ENCODE data around the gene LPCAT2.

LPCAT2 gene

DNA sequence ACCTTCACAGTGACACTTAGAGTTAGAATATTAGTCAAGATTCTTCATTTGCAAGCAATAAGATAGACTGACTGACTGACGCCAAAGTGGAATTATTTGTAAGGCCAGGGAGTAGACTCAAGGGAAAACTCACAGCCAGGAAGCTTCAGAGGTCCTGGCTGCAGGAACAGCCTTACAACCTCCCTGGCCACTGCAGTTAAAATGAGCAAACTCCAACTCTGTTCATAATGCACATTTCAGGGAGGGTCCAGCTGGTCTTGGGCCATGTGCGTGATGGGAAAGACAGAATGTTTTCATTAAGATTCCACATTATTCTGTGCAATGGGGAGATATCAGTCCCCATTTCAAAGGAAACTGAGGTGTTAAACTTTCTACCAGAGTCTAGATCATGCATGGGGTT, 67.5 kb downstream of the LPCAT2 start:
- no peak for ATAC-seq
- TF ChIP-seq ZFP30 (CRISPR knock-in tag; IDR thresholded peaks at IDR 0.05) (no peak), TOX (CRISPR knock-in tag; IDR thresholded peaks at IDR 0.05; ENCODE audit: borderline replicate concordance) (no peak), ZNF70 (CRISPR knock-in tag; IDR thresholded peaks at IDR 0.05) (no peak), ZNF565 (CRISPR knock-in tag; conservative IDR thresholded peaks at IDR 0.05; ENCODE audit: low read depth) (no peak), OSR1 (CRISPR knock-in tag; IDR thresholded peaks at IDR 0.05) (no peak), RARB (CRISPR knock-in tag; IDR thresholded peaks at IDR 0.05) (no peak), ISL1 (CRISPR knock-in tag; IDR thresholded peaks at IDR 0.05) (no peak), BACH2 (CRISPR knock-in tag; IDR thresholded peaks at IDR 0.05; ENCODE audit: borderline replicate concordance) (no peak), ESRRG (CRISPR knock-in tag; IDR thresholded peaks at IDR 0.05) (no peak), CSDC2 (CRISPR knock-in tag; IDR thresholded peaks at IDR 0.05) (no peak)
- TF ChIP-seq, protein P1, sequence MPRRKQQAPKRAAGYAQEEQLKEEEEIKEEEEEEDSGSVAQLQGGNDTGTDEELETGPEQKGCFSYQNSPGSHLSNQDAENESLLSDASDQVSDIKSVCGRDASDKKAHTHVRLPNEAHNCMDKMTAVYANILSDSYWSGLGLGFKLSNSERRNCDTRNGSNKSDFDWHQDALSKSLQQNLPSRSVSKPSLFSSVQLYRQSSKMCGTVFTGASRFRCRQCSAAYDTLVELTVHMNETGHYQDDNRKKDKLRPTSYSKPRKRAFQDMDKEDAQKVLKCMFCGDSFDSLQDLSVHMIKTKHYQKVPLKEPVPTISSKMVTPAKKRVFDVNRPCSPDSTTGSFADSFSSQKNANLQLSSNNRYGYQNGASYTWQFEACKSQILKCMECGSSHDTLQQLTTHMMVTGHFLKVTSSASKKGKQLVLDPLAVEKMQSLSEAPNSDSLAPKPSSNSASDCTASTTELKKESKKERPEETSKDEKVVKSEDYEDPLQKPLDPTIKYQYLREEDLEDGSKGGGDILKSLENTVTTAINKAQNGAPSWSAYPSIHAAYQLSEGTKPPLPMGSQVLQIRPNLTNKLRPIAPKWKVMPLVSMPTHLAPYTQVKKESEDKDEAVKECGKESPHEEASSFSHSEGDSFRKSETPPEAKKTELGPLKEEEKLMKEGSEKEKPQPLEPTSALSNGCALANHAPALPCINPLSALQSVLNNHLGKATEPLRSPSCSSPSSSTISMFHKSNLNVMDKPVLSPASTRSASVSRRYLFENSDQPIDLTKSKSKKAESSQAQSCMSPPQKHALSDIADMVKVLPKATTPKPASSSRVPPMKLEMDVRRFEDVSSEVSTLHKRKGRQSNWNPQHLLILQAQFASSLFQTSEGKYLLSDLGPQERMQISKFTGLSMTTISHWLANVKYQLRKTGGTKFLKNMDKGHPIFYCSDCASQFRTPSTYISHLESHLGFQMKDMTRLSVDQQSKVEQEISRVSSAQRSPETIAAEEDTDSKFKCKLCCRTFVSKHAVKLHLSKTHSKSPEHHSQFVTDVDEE (CRISPR knock-in tag; IDR thresholded peaks at IDR 0.05), result no peak
- TF ChIP-seq, protein P2, sequence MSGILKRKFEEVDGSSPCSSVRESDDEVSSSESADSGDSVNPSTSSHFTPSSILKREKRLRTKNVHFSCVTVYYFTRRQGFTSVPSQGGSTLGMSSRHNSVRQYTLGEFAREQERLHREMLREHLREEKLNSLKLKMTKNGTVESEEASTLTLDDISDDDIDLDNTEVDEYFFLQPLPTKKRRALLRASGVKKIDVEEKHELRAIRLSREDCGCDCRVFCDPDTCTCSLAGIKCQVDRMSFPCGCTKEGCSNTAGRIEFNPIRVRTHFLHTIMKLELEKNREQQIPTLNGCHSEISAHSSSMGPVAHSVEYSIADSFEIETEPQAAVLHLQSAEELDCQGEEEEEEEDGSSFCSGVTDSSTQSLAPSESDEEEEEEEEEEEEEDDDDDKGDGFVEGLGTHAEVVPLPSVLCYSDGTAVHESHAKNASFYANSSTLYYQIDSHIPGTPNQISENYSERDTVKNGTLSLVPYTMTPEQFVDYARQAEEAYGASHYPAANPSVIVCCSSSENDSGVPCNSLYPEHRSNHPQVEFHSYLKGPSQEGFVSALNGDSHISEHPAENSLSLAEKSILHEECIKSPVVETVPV (CRISPR knock-in tag; IDR thresholded peaks at IDR 0.05), result no peak
- TF ChIP-seq, protein P3, sequence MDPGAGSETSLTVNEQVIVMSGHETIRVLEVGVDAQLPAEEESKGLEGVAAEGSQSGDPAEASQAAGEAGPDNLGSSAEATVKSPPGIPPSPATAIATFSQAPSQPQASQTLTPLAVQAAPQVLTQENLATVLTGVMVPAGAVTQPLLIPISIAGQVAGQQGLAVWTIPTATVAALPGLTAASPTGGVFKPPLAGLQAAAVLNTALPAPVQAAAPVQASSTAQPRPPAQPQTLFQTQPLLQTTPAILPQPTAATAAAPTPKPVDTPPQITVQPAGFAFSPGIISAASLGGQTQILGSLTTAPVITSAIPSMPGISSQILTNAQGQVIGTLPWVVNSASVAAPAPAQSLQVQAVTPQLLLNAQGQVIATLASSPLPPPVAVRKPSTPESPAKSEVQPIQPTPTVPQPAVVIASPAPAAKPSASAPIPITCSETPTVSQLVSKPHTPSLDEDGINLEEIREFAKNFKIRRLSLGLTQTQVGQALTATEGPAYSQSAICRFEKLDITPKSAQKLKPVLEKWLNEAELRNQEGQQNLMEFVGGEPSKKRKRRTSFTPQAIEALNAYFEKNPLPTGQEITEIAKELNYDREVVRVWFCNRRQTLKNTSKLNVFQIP (CRISPR knock-in tag; IDR thresholded peaks at IDR 0.05; ENCODE audit: borderline replicate concordance, low read depth), result no peak

DNA sequence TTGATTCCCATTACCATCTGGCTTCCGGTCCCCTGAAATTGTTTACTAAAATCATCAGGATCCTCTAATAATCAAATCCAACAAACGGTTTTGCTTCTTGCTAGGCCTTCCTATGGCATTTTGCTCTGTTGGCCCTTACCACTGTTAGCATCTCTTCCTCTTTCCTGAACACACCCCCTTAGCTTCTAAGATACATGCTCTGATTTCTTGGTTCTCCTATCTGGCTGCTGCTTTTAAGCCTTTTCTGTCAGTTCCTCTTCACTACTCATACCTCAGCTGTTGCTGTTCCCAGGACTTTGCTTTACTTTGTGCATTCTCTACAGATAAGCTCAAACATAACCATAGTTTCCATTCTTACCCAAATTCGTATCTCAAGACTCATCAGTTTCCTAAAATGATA, 69.0 kb downstream of the LPCAT2 start:
- no peak for ATAC-seq
- TF ChIP-seq OSR1 (CRISPR knock-in tag; IDR thresholded peaks at IDR 0.05) (no peak), ZFP3 (CRISPR knock-in tag; IDR thresholded peaks at IDR 0.05) (no peak), PPARA (CRISPR knock-in tag; IDR thresholded peaks at IDR 0.05; ENCODE audit: borderline replicate concordance) (no peak), SNAI2 (CRISPR knock-in tag; IDR thresholded peaks at IDR 0.05) (no peak), TCF4 (CRISPR knock-in tag; IDR thresholded peaks at IDR 0.05; ENCODE audit: borderline replicate concordance) (no peak), ZFP30 (CRISPR knock-in tag; IDR thresholded peaks at IDR 0.05) (no peak), TOX (CRISPR knock-in tag; IDR thresholded peaks at IDR 0.05; ENCODE audit: borderline replicate concordance) (no peak)
- TF ChIP-seq, protein P1 (CRISPR knock-in tag; IDR thresholded peaks at IDR 0.05), result no peak
- TF ChIP-seq, protein P4, sequence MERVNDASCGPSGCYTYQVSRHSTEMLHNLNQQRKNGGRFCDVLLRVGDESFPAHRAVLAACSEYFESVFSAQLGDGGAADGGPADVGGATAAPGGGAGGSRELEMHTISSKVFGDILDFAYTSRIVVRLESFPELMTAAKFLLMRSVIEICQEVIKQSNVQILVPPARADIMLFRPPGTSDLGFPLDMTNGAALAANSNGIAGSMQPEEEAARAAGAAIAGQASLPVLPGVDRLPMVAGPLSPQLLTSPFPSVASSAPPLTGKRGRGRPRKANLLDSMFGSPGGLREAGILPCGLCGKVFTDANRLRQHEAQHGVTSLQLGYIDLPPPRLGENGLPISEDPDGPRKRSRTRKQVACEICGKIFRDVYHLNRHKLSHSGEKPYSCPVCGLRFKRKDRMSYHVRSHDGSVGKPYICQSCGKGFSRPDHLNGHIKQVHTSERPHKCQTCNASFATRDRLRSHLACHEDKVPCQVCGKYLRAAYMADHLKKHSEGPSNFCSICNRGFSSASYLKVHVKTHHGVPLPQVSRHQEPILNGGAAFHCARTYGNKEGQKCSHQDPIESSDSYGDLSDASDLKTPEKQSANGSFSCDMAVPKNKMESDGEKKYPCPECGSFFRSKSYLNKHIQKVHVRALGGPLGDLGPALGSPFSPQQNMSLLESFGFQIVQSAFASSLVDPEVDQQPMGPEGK (CRISPR knock-in tag; IDR thresholded peaks at IDR 0.05; ENCODE audit: borderline replicate concordance), result no peak

DNA sequence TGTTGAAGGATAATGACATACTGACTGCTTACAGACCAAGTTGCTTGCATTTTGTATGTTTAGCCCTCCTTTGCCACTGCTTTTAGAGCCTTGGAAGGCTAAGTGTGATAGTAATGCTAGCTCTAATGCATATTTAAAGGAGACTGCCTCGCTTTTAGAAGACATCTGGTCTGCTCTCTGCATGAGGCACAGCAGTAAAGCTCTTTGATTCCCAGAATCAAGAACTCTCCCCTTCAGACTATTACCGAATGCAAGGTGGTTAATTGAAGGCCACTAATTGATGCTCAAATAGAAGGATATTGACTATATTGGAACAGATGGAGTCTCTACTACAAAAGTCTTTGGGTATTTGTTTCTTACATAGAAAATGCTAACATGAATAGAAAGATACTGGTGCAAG, 76.8 kb downstream of the LPCAT2 start:
- ATAC-seq, result no peak
- no peak for TF ChIP-seq ZNF565 (CRISPR knock-in tag; conservative IDR thresholded peaks at IDR 0.05; ENCODE audit: low read depth)
- TF ChIP-seq TCF4 (CRISPR knock-in tag; IDR thresholded peaks at IDR 0.05; ENCODE audit: borderline replicate concordance), result no peak
